AG20443 (cell line): ENCODE data around the gene AKAP6.
"Not testable (repeated sequence)": the region's sequence is repeated elsewhere in the genome, so short reads cannot be mapped to it uniquely, and the experiment has no call there.

ENCODE experiments used
- DNase-seq: peaks from one replicate; pipeline ENCODE4 v3.0.0; 2012; ENCODE audit warnings: low spot score, mixed read lengths

The AKAP6 gene

GRCh38 chr14:32450919-32451675 is 122.0 kb downstream of the AKAP6 start:
- DNase-seq, result no peak

DNA sequence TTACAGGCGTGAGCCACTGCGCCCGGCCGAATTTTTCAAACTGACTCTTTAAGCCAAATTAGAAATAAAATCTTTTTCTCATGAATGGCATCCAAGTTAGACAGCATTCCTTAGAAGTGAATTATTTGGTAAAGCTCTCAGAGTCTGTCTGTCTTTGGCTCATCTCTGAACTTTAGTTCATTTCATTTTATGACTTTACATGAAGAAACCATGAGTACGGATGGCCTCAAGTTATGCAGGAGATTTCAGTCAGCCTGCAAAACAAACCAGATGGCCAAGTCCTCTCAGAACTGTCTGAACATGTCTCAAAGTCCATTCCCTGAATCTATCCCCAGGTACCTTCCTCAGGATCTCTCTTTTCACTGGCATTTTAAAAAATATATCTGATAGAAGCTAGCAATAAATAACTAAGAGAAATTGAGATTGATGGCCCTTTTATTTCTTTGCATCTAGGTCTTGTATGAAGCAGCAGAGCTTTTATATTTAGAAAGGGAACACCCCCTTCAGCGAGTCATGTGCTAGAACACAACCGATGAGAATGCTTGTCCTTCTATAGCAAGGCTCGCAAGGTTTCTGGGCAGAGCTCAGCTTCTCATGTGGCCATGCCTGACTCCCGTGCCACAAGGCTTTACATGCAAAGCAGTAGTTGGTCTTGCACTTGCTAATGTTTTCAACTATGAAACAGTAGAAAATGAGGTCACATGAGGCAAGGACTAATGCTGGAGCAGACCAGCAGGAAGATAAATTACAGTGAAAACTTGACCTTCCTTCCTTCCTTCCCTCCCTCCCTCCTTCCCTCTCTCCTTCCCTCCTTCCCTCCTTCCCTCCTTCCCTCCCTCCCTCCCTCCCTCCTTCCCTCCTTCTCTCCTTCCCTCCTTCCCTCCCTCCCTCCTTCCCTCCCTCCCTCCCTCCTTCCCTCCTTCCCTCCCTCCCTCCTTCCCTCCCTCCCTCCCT is 125.0 kb downstream of the AKAP6 start:
- peak; percentile 52 for DNase-seq

DNA sequence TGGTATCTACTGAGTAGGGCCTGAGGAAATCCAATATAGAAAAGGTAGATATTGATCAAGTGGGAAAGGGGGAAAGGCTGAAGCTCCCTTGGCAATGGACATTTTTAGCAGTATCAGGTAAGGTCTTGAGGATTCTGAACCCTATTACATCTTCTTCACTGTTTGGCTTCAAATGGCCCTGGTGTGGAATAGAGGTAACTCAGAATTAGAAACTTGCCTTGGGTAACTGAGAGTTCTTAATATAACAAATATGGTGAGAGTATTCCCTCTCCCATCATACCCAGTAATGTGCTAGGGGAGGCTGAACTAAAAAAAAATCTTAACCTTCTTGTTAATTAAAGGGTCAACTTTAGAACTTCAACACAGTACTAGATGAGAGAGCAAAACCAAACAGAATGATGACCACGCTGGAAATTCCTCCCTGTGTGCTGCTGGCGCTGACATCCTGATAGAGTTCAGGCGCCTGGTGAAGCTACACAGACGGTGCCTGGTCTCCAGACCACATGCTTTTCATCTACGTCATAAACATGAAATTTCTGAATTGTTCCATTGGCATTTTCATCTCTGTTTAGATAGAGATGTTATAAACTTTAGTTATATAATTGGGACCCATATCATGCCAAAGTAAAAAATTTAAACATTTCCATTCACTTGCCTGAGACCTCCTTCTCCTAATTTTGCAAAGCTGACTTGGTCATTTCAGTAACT is 128.3 kb downstream of the AKAP6 start:
- DNase-seq, result peak; percentile 74

GRCh38 chr14:32458720-32459119 is 129.6 kb downstream of the AKAP6 start:
- no peak for DNase-seq

DNA sequence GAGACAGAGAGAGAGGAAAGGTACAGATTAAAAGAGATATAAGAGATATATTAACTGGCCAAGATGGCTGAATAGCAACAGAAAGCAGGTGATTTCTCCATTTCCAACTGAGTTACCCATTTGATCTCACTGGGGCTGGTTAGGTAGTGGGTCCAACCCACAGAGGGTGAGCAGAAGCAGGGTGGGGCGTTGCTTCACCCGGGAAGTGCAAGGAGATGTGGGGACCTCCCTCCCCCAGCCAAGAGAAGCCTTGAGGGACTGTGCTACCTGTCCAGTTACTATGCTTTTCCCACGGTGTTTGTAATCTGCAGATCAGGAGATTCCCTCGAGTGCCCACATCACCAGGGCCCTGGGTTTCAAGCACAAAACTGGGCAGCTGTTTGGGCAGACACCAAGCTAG is 131.2 kb downstream of the AKAP6 start:
- DNase-seq, result no peak

- not testable (repeated sequence) for DNase-seq
Observed at GRCh38 chr14:32462553-32462952, 133.5 kb downstream of the AKAP6 start.

GRCh38 chr14:32468955-32469354 is 139.9 kb downstream of the AKAP6 start:
- DNase-seq, result peak; percentile 81

DNA sequence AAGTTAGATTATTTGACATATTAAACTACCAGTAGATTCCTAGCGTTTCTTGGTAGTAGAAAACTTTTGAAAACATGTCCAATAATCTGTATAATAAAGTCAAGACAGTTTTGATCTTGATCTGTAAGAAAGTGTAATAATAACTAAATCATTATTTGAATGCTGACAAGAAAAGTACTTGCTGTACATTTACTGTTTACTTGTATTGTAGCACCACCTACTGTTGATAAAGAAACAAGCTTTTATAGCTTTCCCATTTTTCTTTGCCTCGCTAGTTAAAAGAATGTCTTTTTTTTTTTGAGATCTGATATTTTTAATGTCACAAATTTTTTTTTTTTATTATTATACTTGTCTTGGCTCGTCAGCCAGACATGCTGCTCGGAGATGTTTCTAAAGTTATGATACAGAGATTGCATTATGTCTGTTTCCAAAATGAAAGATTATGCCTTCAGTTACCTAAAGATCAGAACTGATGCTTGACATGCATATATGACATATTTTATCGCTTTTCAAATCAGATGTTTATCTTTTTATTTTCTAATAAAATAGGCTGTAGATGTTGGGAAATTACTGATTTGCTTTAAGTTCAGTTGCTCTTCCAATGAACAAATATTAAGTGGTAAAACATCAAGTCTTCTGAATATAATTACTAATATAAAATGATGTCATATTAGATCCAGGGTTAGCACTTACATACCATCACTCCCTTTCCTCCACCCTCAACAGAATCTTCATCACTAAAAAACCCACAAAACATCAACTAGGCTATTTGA is 140.5 kb downstream of the AKAP6 start:
- DNase-seq, result no peak

GRCh38 chr14:32470161-32470715 is 141.1 kb downstream of the AKAP6 start:
- DNase-seq, result no peak

- no peak for DNase-seq
Observed at GRCh38 chr14:32471181-32471580, 142.1 kb downstream of the AKAP6 start.

- DNase-seq, result no peak
Observed at GRCh38 chr14:32472076-32472475, 143.0 kb downstream of the AKAP6 start.

GRCh38 chr14:32472512-32473463 is 143.7 kb downstream of the AKAP6 start:
- DNase-seq, result peak; percentile 30

GRCh38 chr14:32473464-32473855 is 144.4 kb downstream of the AKAP6 start:
- DNase-seq, result peak; percentile 46

GRCh38 chr14:32474478-32475195 is 145.5 kb downstream of the AKAP6 start:
- DNase-seq, result no peak

DNA sequence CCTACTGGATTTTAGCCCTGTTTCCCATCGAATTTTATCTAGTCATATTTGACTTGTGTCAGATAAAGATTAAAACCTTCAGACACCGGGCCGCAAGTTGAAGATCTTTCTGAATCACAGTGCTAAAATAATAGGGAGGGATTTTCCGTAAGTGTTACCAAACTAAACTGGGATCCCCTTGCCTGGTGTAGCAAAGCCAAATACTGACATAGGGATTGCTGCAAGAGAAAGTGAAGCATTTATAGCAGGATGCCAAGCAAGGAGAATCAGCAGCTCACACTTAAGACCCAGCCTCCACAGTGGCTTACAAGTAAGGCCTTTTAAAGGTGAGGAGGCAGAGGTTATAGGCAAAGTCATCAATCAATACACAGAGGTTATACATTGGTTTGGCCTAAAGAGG is 147.4 kb downstream of the AKAP6 start:
- no peak for DNase-seq

- DNase-seq, result no peak
Observed at GRCh38 chr14:32477396-32477795, 148.3 kb downstream of the AKAP6 start.

DNA sequence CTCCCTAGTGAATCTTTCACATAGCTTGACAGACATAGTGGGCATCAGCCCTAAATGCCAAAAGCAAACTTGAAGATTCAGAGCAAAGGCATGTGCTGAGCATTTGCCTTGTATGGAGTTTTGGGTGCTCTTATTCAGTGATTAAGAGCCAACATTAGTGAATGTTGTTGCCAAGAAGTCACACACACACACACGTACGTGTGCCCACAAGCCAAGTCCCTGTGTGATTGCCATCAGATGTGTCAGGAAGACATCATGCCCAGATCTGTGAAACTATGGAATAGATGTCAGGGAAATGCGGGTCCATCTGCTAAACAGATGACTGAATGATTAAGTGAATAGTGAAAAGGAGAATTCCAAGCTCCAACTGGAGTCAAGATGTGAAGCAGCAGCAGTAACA is 149.0 kb downstream of the AKAP6 start:
- peak; percentile 44 for DNase-seq

- DNase-seq, result peak; percentile 34
Observed at GRCh38 chr14:32480337-32480736, 151.2 kb downstream of the AKAP6 start.

DNA sequence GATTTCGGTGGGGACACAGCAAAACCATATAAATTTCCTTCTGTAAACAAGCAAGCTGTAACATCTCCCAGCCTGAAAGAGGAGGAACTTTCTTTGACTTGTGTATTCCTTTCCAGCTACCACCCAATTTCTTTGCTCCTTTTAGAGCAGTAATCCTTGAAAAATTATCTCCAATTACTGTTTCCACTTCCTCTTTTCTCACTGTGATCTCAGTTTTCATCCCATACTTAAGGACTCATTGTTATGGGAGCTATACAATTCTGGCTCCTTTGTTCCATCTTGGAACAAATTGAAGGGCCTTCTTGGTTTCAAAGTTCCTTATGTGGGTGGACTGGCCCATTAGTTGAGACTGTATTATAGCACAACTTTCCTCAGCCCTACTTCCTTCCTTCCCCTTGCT is 152.6 kb downstream of the AKAP6 start:
- DNase-seq, result no peak
